GM12878 (cell line): ENCODE data around the gene P4HTM. TPM values are rescaled to one million over a fixed set of nuclear protein-coding genes. Genes with fewer than 3 reads are reported as not detected.

ENCODE experiments used
- ATAC-seq: fragments of 200-7000 bp; cut with Tn5 transposase; 3 replicates; pipeline ENCODE4 v1.9.1; 2020; ENCODE audit warnings: mild to moderate bottlenecking, moderate library complexity
- BruUV-seq: library from RNA; stranded (reverse); fragments of 400-500 nt; replicated peaks from 2 replicates; lab custom pipeline; 2021; lab: Mats Ljungman, UMichigan
- CTCF ChIA-PET: fragments of 300-600 bp; sonication (Branson Sonifier 250); formaldehyde crosslinking; extraction: SDS; loops from one replicate; lab custom pipeline; 2021; ENCODE audit warnings: inconsistent platforms; lab: Yijun Ruan, JAX
- POLR2A ChIA-PET: fragments of 350-600 bp; formaldehyde crosslinking; extraction: SDS; loops from one replicate; lab custom pipeline; 2021; ENCODE audit warnings: inconsistent platforms; lab: Charles Lee
- RAD21 ChIA-PET: fragments of 300-600 bp; sonication (Branson Sonifier 250); formaldehyde crosslinking; loops from one replicate; lab custom pipeline; 2023; ENCODE audit warnings: antibody characterized with exemption; ENCODE audit not compliant: unreplicated experiment; lab: Charles Lee
- SMC1A ChIA-PET: fragments of 300-600 bp; sonication (Branson Sonifier 250); formaldehyde crosslinking; loops from one replicate; lab custom pipeline; 2023; ENCODE audit not compliant: unreplicated experiment, uncharacterized antibody; lab: Charles Lee
- DNase-seq: peaks from one replicate; pipeline ENCODE4 v3.0.0-alpha.2; 2011; ENCODE audit warnings: low read depth, low spot score
- FAIRE-seq: peaks from 3 replicates; lab custom pipeline; 2011; peaks lifted over from hg19 to GRCh38; lab: Jason Lieb, UNC
- H2AFZ ChIP-seq: 2 replicates; pipeline ENCODE4 v1.6.0; 2011; ENCODE audit warnings: low read depth, low read length, control low read depth; ENCODE audit not compliant: control insufficient read depth
- H3K27ac ChIP-seq: 2 replicates; pipeline ENCODE4 v1.5.1; 2011; ENCODE audit warnings: control low read depth; ENCODE audit not compliant: control insufficient read depth, insufficient read depth
- H3K27me3 ChIP-seq, 2 experiments: replicated peaks in 1 of 2; 2 replicates each; pipeline versions ENCODE4 v1.6.0 to v1.6.1; 2011; ENCODE audit warnings: low read length in 1 of 2; ENCODE audit not compliant: control insufficient read depth in 2 of 2, insufficient read depth in 2 of 2
- H3K36me3 ChIP-seq, 2 experiments: 2 replicates each; pipeline ENCODE4 v1.5.1; 2011; ENCODE audit warnings: low read length in 1 of 2; ENCODE audit not compliant: control insufficient read depth in 2 of 2, insufficient read depth in 2 of 2
- H3K4me1 ChIP-seq: 2 replicates; pipeline ENCODE4 v1.6.1; 2011; ENCODE audit warnings: mild to moderate bottlenecking, low read length, moderate library complexity, mixed read lengths; ENCODE audit not compliant: control insufficient read depth, insufficient read depth
- H3K4me2 ChIP-seq: 2 replicates; pipeline ENCODE4 v1.6.0; 2011; ENCODE audit warnings: control low read depth; ENCODE audit not compliant: control insufficient read depth, insufficient read depth
- H3K4me3 ChIP-seq: fragments of 200-600 bp; sonication (generic); 2 replicates; pipeline ENCODE4 v1.5.1; 2016
- H3K79me2 ChIP-seq: 2 replicates; pipeline ENCODE4 v1.6.0; 2011; ENCODE audit warnings: low read length; ENCODE audit not compliant: control insufficient read depth, insufficient read depth
- H3K9ac ChIP-seq: 2 replicates; pipeline ENCODE4 v1.8.0; 2011; ENCODE audit warnings: low read length, control low read depth, mixed read lengths; ENCODE audit not compliant: control insufficient read depth, insufficient read depth
- H3K9me3 ChIP-seq: replicated peaks from 3 replicates; pipeline ENCODE4 v1.5.1; 2011; ENCODE audit warnings: mild to moderate bottlenecking, low read length; ENCODE audit not compliant: control insufficient read depth, insufficient read depth
- H4K20me1 ChIP-seq: 2 replicates; pipeline ENCODE4 v1.6.0; 2011; ENCODE audit not compliant: control insufficient read depth, insufficient read depth
- HDAC6 ChIP-seq: fragments of 200-600 bp; sonication (generic); IDR thresholded peaks from one replicate; pipeline ENCODE4 v1.8.0; 2017; ENCODE audit warnings: antibody characterized with exemption; ENCODE audit not compliant: unreplicated experiment
- MTA2 ChIP-seq: fragments of 450-650 bp; IDR thresholded peaks from 2 replicates; pipeline ENCODE4 v1.6.1; 2016; ENCODE audit warnings: low read depth, mild to moderate bottlenecking, moderate library complexity
- NFYA ChIP-seq: IDR thresholded peaks from 2 replicates; pipeline ENCODE4 v1.6.1; 2011; ENCODE audit warnings: low read depth, mild to moderate bottlenecking, low read length, improper control_type of control experiment, borderline replicate concordance
- POLR2A ChIP-seq: IDR thresholded peaks from 2 replicates; pipeline ENCODE4 v1.6.1; 2011; ENCODE audit warnings: low read depth, mild to moderate bottlenecking, low read length
- RFX5 ChIP-seq: IDR thresholded peaks from 2 replicates; pipeline ENCODE4 v1.6.1; 2011; ENCODE audit warnings: low read depth, low read length, improper control_type of control experiment
- RUNX3 ChIP-seq: IDR thresholded peaks from 2 replicates; pipeline ENCODE4 v1.6.1; 2012; ENCODE audit warnings: low read length, inconsistent platforms
- SP1 ChIP-seq: IDR thresholded peaks from one replicate; pipeline ENCODE4 v1.6.1; 2011; ENCODE audit warnings: low read depth, low read length
- SREBF2 ChIP-seq: IDR thresholded peaks from 2 replicates; pipeline ENCODE4 v1.6.1; 2012; ENCODE audit warnings: mild to moderate bottlenecking, low read length
- SRF ChIP-seq, 2 experiments: IDR thresholded peaks; 2 replicates each; pipeline ENCODE4 v1.6.1; 2011; ENCODE audit warnings: low read depth in 2 of 2, low read length in 2 of 2, mild to moderate bottlenecking in 1 of 2, moderate library complexity in 1 of 2
- TAF1 ChIP-seq: IDR thresholded peaks from 2 replicates; pipeline ENCODE4 v1.6.1; 2011; ENCODE audit warnings: mild to moderate bottlenecking, low read depth, low read length, borderline replicate concordance
- TARDBP ChIP-seq: IDR thresholded peaks from 2 replicates; pipeline ENCODE4 v1.6.1; 2016; ENCODE audit warnings: borderline replicate concordance
- WGBS: methylation state at CpG from one replicate; pipeline ENCODE4 v1.1.6; 2016; ENCODE audit warnings: low lambda C conversion rate; ENCODE audit not compliant: insufficient replicate concordance, insufficient coverage; ENCODE audit errors: missing lambda C conversion rate; 5-methylcytosine and 5-hydroxymethylcytosine counted together
- in situ Hi-C: fragments of 300-500 bp; cut with MboI; formaldehyde crosslinking; loops from 9 replicates; pipeline ENCODE4 v1.14.3; 2018; ENCODE audit warnings: mixed read lengths
- intact Hi-C: fragments of 100-400 bp; cut with micrococcal nuclease; formaldehyde crosslinking; loops from one replicate; pipeline ENCODE4 v1.14.2; 2022; ENCODE audit not compliant: unreplicated experiment
- polyA plus RNA-seq, 11 experiments: library from polyadenylated mRNA; depleted of rRNA in 4 of 11; unstranded in 6 of 11; stranded (reverse) in 5 of 11; fragments of >200 nt; fragmentation: Nextera tagmentation in 4 of 11; fragmentation: Illumina TruSeq in 1 of 11; extraction: Ambion mirVana in 4 of 11; extraction: Trizol in 1 of 11; gene quantifications; 1 replicate in 1 of 11; 2 replicates in 10 of 11; pipeline versions ENCODE4 v1.2.1 to v1.2.3, GENCODE V29; 2011 to 2016; ENCODE audit warnings: inconsistent platforms in 2 of 11, missing spikeins in 2 of 11, low read depth in 1 of 11
- total RNA-seq, 4 experiments: library from RNA; depleted of rRNA in 3 of 4; stranded (reverse); fragments of >200 nt in 3 of 4; fragmentation: Illumina TruSeq in 1 of 4; extraction: Trizol in 1 of 4; gene quantifications; 2 replicates each; pipeline versions ENCODE4 v1.2.1 to v1.2.3, GENCODE V29; 2013 to 2021
- TF ChIP-seq, protein P1 (sequence below): fragments of 450-650 bp; IDR thresholded peaks from 2 replicates; pipeline ENCODE4 v1.6.1; 2017; ENCODE audit warnings: low read depth, mild to moderate bottlenecking, moderate library complexity
- TF ChIP-seq, protein P2 (sequence below): fragments of 450-650 bp; formaldehyde crosslinking; IDR thresholded peaks from 2 replicates; pipeline ENCODE4 v1.5.0; 2022; ENCODE audit warnings: mild to moderate bottlenecking, missing genetic modification characterization

The P4HTM gene
- total and polyA plus RNA-seq, 10 of the 15 experiments (the other 5 are each of a cell fraction or from before 2014, with no cell fraction given) = 0.76 to 28.8 (median 22.9) TPM

DNA sequence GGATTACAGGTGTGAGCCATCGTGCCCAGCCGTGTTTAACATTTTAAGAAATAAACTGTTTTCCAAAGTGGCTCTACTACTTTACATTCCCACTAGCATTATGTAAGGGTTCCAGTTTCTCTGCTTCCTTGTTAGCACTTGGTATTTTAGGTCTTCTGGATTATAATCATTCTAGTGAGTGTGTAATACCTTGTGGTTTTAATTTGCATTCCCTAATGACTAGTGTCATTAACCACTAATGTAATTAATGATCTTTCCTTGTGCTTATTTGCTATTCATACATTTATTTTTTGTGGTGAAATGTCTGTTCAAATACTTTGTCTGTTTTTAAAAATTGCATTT, 40.7 kb upstream of the P4HTM start:
- no TSS peak for BruUV-seq
- TF ChIP-seq SP1 (no peak), TARDBP (no peak), MTA2 (peak; percentile 41; the same call in 1 of the 2 replicates), SREBF2 (no peak), RUNX3 (no peak), NFYA (no peak)
- Histone ChIP-seq H3K79me2 (peaks cover 5% of the 10 kb centered on the region), H3K27ac (no peak overlapping the region), H3K36me3 (peaks cover 0 to 3% of the 10 kb centered on the region in 2 experiments; a peak in 1 of 4 replicates), H3K4me1 (peaks cover 8% of the 10 kb centered on the region), H3K4me3 (no peak overlapping the region), H2AFZ (no peak overlapping the region), H3K9ac (no peak overlapping the region), H3K4me2 (no peak overlapping the region), H3K27me3 (no peaks in the 10 kb centered on the region), H4K20me1 (no peaks in the 10 kb centered on the region), H3K9me3 (no peaks in the 10 kb centered on the region)
- POLR2A ChIA-PET = interaction anchor here (1.1 kb wide), 1 partner anchor 15 kb away, joined by 3 read pairs; no protein-coding TSS in a partner anchor
- RAD21 ChIA-PET = interaction anchor here (3.2 kb wide), 1 partner anchor 210 kb away, joined by 18 read pairs; no protein-coding TSS in a partner anchor
- CTCF ChIA-PET = interaction anchor here (1.4 to 1.7 kb wide), 2 partner anchors 11 to 15 kb away, joined by 4 to 6 read pairs; no protein-coding TSS in a partner anchor
- SMC1A ChIA-PET = interaction anchor here (1.5 to 1.7 kb wide), 2 partner anchors 30 to 210 kb away, joined by 4 to 5 read pairs; no protein-coding TSS in a partner anchor
- intact Hi-C loops (no loop called here), in situ Hi-C loops (no loop called here)
- no peak for FAIRE-seq
- 100% methylated on average over 2 of the region's 2 CpGs for WGBS
- no peak for ATAC-seq
- no peak for DNase-seq

DNA sequence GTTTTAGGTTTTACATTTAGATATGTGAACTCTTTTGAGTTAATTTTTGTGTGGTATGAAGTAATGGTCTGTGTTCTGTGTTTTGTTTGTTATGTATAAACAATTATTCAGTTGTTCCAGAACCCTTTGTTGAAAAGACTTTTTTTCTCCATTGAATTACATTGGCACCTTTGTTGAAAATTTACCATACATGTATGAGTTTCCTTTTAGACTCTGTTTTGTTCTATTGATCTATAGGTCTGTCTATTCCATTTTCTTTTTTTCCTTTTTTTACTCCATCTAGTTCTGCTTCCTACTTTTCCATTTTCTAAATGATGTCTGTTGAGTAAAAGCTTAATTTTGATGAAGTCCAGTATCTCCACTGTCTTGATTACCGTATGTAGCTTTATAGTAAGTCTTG, 40.0 kb upstream of the P4HTM start:
- ATAC-seq = no peak
- Histone ChIP-seq H3K4me1 (peaks cover 8% of the 10 kb centered on the region; the same call in 1 of the 2 replicates), H3K27me3 (no peaks in the 10 kb centered on the region), H3K9me3 (no peaks in the 10 kb centered on the region), H4K20me1 (no peaks in the 10 kb centered on the region), H3K9ac (no peak overlapping the region), H3K36me3 (peaks cover 0 to 5% of the 10 kb centered on the region in 2 experiments; a peak in 2 of 4 replicates), H3K4me3 (no peak overlapping the region), H3K4me2 (no peak overlapping the region), H2AFZ (no peak overlapping the region), H3K79me2 (peaks cover 5% of the 10 kb centered on the region), H3K27ac (no peak overlapping the region)
- RAD21 ChIA-PET = interaction anchor here (0.7 to 3.2 kb wide), 7 partner anchors 11 to 264 kb away, joined by 3 to 18 read pairs (median 3); partner anchors contain the start of gene WDR6
- no peak for FAIRE-seq
- SMC1A ChIA-PET = interaction anchor here (0.6 to 1.7 kb wide), 7 partner anchors 16 to 571 kb away, joined by 3 to 6 read pairs (median 4); no protein-coding TSS in a partner anchor
- in situ Hi-C loops (no loop called here), intact Hi-C loops (no loop called here)
- CTCF ChIA-PET = interaction anchor here (0.6 to 4.6 kb wide), 7 partner anchors 11 to 214 kb away, joined by 3 to 36 read pairs (median 4); no protein-coding TSS in a partner anchor
- POLR2A ChIA-PET = interaction anchor here (1.1 kb wide), 1 partner anchor 16 kb away, joined by 3 read pairs; no protein-coding TSS in a partner anchor
- WGBS = 96% methylated on average over 1 of the region's 1 CpG
- no TSS peak for BruUV-seq
- DNase-seq = no peak
- TF ChIP-seq SRF (IDR thresholded peaks at IDR 0.05; ENCODE audit: low read depth in 2 of 2, low read length in 2 of 2) (no peak), MTA2 (no peak), TAF1 (no peak), HDAC6 (no peak), SP1 (no peak), POLR2A (no peak), RFX5 (no peak)
- TF ChIP-seq, protein P1, sequence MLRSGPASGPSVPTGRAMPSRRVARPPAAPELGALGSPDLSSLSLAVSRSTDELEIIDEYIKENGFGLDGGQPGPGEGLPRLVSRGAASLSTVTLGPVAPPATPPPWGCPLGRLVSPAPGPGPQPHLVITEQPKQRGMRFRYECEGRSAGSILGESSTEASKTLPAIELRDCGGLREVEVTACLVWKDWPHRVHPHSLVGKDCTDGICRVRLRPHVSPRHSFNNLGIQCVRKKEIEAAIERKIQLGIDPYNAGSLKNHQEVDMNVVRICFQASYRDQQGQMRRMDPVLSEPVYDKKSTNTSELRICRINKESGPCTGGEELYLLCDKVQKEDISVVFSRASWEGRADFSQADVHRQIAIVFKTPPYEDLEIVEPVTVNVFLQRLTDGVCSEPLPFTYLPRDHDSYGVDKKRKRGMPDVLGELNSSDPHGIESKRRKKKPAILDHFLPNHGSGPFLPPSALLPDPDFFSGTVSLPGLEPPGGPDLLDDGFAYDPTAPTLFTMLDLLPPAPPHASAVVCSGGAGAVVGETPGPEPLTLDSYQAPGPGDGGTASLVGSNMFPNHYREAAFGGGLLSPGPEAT = no peak
- TF ChIP-seq, protein P2, sequence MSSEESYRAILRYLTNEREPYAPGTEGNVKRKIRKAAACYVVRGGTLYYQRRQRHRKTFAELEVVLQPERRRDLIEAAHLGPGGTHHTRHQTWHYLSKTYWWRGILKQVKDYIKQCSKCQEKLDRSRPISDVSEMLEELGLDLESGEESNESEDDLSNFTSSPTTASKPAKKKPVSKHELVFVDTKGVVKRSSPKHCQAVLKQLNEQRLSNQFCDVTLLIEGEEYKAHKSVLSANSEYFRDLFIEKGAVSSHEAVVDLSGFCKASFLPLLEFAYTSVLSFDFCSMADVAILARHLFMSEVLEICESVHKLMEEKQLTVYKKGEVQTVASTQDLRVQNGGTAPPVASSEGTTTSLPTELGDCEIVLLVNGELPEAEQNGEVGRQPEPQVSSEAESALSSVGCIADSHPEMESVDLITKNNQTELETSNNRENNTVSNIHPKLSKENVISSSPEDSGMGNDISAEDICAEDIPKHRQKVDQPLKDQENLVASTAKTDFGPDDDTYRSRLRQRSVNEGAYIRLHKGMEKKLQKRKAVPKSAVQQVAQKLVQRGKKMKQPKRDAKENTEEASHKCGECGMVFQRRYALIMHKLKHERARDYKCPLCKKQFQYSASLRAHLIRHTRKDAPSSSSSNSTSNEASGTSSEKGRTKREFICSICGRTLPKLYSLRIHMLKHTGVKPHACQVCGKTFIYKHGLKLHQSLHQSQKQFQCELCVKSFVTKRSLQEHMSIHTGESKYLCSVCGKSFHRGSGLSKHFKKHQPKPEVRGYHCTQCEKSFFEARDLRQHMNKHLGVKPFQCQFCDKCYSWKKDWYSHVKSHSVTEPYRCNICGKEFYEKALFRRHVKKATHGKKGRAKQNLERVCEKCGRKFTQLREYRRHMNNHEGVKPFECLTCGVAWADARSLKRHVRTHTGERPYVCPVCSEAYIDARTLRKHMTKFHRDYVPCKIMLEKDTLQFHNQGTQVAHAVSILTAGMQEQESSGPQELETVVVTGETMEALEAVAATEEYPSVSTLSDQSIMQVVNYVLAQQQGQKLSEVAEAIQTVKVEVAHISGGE (CRISPR knock-in tag) = no peak
